ENCODE results near the gene MYO5C. TPM values are rescaled to one million over a fixed set of nuclear protein-coding genes. Genes with fewer than 3 reads are reported as not detected.
A peak's percentile ranks its signal among the peaks of the same experiment; 100 is the strongest.

The MYO5C gene
- total and polyA plus RNA-seq, 12 donors: 0.81 to 10.7 (median 2.5) TPM

- Histone ChIP-seq H3K36me3 (replicated peaks in 1 of 2) (no peaks in the 10 kb centered on the region), H3K27me3 (no peaks in the 10 kb centered on the region), H3K27ac (no peak overlapping the region), H3K4me1 (replicated peaks in 1 of 2) (no peaks in the 10 kb centered on the region), H3K4me3 (no peak overlapping the region), H3K9me3 (replicated peaks in 1 of 3) (no peaks in the 10 kb centered on the region)
- DNase-seq: peak in 1 of 7 donors; percentile 50
- TF ChIP-seq, protein P1, sequence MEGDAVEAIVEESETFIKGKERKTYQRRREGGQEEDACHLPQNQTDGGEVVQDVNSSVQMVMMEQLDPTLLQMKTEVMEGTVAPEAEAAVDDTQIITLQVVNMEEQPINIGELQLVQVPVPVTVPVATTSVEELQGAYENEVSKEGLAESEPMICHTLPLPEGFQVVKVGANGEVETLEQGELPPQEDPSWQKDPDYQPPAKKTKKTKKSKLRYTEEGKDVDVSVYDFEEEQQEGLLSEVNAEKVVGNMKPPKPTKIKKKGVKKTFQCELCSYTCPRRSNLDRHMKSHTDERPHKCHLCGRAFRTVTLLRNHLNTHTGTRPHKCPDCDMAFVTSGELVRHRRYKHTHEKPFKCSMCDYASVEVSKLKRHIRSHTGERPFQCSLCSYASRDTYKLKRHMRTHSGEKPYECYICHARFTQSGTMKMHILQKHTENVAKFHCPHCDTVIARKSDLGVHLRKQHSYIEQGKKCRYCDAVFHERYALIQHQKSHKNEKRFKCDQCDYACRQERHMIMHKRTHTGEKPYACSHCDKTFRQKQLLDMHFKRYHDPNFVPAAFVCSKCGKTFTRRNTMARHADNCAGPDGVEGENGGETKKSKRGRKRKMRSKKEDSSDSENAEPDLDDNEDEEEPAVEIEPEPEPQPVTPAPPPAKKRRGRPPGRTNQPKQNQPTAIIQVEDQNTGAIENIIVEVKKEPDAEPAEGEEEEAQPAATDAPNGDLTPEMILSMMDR (IDR thresholded peaks at IDR 0.05): peak in 2 of 6 experiments; percentile 15 to 20
- TF ChIP-seq POLR2A (IDR thresholded peaks at IDR 0.05): no peak
- 90 to 97% (median 93%) methylated on average over 13 to 19 of the region's 19 CpGs for WGBS, 4 donors
- intact Hi-C loops (cut with DNase I): no loop called here
These were observed 132.0 kb downstream of the MYO5C start for GRCh38 chr15:52163321-52164190.

DNA sequence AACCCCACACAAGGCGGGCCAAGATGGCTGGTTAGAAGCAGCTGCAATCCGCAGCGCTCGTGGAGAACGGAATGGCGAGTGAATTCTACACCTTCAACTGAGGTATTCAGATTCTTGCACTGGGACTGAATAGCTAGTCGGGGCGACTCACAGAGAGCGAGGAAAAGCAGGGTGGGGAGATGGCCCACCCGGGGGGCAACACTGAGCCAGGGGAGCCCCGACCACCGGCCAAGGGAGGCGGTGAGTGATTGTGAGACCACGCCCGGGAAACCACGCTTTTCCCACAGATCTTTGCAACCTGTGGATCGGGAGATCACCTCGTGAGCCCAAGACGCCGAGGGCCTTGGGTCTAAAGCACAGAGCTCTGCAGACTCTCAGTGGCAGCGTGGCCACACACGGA lies 132.7 kb downstream of the MYO5C start:
- H3K4me1 ChIP-seq (replicated peaks in 1 of 2): no peaks in the 10 kb centered on the region
- H3K4me3 ChIP-seq: no peak overlapping the region
- intact Hi-C loops (cut with DNase I): no loop called here
- H3K9me3 ChIP-seq (replicated peaks in 1 of 3): no peaks in the 10 kb centered on the region
- no peak for TF ChIP-seq POLR2A (IDR thresholded peaks at IDR 0.05)
- no peaks in the 10 kb centered on the region for H3K36me3 ChIP-seq (replicated peaks in 1 of 2)
- no peaks in the 10 kb centered on the region for H3K27me3 ChIP-seq
- H3K27ac ChIP-seq: no peak overlapping the region
- 90 to 92% (median 91%) methylated on average over 17 to 22 of the region's 22 CpGs for WGBS, 4 donors
- no peak for DNase-seq

- Histone ChIP-seq H3K9me3 (replicated peaks in 1 of 3) (no peaks in the 10 kb centered on the region), H3K4me1 (replicated peaks in 1 of 2) (no peaks in the 10 kb centered on the region), H3K27me3 (no peaks in the 10 kb centered on the region), H3K27ac (no peak overlapping the region), H3K4me3 (no peak overlapping the region), H3K36me3 (replicated peaks in 1 of 2) (no peaks in the 10 kb centered on the region)
- no peak for TF ChIP-seq POLR2A (IDR thresholded peaks at IDR 0.05)
- TF ChIP-seq, protein P1 (IDR thresholded peaks at IDR 0.05): no peak
- 87 to 92% (median 90%) methylated on average over 4 of the region's 4 CpGs for WGBS, 4 donors
- no peak for DNase-seq
- intact Hi-C loops (cut with DNase I): no loop called here
These were observed 133.3 kb downstream of the MYO5C start for GRCh38 chr15:52162260-52162659.

DNA sequence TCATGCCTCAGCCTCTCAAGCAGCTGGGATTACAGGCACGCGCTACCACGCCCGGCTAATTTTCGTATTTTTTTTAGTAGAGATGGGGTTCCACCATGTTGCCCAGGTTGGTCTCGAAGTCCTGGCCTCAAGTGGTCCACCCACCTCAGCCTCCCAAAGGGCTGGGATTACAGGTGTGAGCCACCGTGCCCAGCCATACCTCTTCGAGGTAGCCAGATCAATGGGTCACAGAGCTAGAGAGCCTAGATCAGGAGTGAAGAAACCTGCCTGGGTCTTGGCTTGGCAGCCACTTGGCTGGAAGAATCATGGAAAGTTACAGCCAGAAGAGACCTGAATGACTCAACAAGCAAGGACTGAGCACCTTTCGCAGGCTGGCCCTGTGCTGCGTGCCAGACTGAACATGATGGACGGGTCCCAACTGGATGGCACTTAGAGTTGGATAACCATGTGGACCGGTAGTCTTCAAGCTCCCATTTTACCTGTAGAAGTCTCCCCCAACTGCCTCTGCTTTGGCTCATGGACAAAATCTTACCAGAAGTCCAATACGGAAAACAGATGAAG lies 134.1 kb downstream of the MYO5C start:
- no peak overlapping the region for H3K27ac ChIP-seq
- no peak overlapping the region for H3K4me3 ChIP-seq
- no peaks in the 10 kb centered on the region for H3K9me3 ChIP-seq (replicated peaks in 1 of 3)
- no peaks in the 10 kb centered on the region for H3K4me1 ChIP-seq (replicated peaks in 1 of 2)
- DNase-seq: peak in 1 of 7 donors; percentile 44
- no peaks in the 10 kb centered on the region for H3K27me3 ChIP-seq
- TF ChIP-seq POLR2A (IDR thresholded peaks at IDR 0.05): no peak
- TF ChIP-seq, protein P1 (IDR thresholded peaks at IDR 0.05): no peak
- intact Hi-C loops (cut with DNase I): no loop called here
- no peaks in the 10 kb centered on the region for H3K36me3 ChIP-seq (replicated peaks in 1 of 2)
- 94 to 96% (median 95%) methylated on average over 12 to 13 of the region's 13 CpGs for WGBS, 4 donors

Data from adrenal gland (tissue), 12 donors.